ENCODE measurements around the gene ATP5MK.

- TF ChIP-seq CTCF (IDR thresholded peaks at IDR 0.05): no peak
- no peak for TF ChIP-seq POLR2A (IDR thresholded peaks at IDR 0.05)
Observed at GRCh38 chr10:103444478-103444877, 48.2 kb upstream of the ATP5MK start.

Data from adrenal gland (tissue), 5 donors.